DMS79 treated with DMSO at 0.1 percent for 48 hours (cell line): ENCODE data around the gene C1orf167.

Experiments
- DNase-seq: peaks from one replicate; lab custom pipeline; 2025; lab: John Stamatoyannopoulos, UW

The C1orf167 gene

GRCh38 chr1:11761988-11762406 lies at the start of gene C1orf167:
Gene C1orf167, plus strand, starts transcription at chr1:11762193. Its CDS starts 2,208 bp downstream, at chr1:11764401.
- DNase-seq = no peak

DNA sequence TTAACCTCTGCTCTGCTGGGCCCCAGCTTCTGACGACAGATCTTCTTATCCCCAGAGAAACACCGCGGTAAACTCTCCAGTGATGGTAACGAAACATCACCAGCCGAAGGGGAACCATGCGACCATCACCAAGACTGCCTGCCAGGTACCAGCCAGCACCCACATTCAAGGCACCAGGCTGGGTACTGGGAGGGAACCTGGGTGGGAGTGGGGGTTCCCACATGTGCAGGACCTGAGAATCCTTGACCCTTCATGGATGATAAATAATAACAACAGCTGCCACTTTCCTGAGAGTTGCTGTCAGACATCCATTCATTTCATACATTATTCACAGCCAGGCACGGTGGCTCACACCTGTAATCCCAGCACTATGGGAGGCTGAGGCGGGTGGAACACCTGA lies 49.7 kb upstream of the C1orf167 start:
- DNase-seq = no peak

GRCh38 chr1:11713095-11713494 lies 48.9 kb upstream of the C1orf167 start:
- no peak for DNase-seq

DNA sequence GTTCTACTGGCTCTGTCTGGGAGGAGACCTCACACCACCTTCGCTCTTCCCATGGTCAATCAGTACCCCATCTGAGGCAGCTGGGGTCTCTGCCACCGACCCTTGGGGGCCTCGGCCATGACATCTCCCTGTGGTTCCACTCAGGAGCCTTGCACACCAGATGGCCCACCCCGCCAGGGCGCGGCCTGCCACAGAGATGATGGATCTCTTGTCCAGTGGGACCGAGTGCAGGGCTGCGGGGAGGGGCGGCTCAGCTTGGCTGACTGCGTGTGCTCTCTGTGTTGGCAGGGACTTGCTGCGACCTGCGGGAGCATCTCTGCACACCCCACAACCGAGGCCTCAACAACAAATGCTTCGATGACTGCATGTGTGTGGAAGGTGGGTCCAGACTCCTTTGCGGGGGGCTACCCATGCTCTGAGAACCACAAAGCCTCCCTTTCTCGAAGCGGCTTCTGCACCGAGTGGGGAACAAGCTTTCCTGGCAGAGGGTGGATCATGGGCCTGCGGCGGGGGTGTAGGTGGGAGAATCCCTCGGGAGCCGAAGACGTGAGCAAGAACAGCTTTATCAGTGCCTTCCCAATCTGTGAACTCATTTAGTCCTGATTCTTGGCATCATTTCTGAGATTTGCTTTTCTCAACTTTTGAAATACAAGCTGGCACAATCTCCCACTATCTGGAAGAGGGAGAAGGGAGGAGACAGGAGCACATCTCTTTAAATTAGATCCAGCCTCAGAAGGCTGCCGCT lies 47.0 kb upstream of the C1orf167 start:
- no peak for DNase-seq

- peak; percentile 57 for DNase-seq
Observed at GRCh38 chr1:11719313-11720032, 42.5 kb upstream of the C1orf167 start.

DNA sequence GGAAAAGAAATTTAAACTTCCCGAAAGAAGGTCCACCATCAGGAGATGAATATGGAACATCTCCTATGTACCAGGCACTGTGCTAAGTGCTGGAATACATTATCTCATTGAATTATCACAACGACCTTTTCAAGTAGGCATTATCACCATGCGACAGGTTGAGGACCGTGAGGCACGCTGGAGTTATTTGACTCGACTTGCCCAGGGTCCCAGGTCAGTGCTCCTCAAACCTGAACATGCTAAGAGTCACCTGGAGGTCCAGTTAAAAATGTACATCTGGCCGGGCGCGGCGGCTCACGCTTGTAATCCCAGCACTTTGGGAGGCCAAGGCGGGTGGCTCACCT lies 42.0 kb upstream of the C1orf167 start:
- no peak for DNase-seq

DNA sequence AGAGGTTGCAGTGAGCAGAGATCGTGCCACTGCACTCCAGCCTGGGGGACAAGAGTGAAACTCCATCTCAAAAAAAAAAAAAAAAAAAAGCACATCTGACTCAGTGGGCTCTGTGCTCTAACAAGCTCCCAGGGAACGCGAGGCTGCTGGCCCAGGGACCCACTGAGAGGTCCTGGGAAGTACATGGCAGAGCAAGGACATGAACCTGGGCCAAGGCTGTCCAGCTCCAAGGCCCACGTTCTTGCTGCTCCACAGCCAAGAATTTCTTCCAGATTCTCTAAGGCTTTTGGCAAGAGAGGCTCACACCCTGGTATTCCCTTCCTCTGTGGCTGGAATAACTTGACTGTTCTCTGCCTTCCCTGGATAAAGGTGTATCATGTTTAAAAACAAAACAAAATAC lies 41.5 kb upstream of the C1orf167 start:
- no peak for DNase-seq

GRCh38 chr1:11721311-11721710 lies 40.7 kb upstream of the C1orf167 start:
- DNase-seq = no peak

- DNase-seq = no peak
Observed at GRCh38 chr1:11722538-11722937, 39.5 kb upstream of the C1orf167 start.

DNA sequence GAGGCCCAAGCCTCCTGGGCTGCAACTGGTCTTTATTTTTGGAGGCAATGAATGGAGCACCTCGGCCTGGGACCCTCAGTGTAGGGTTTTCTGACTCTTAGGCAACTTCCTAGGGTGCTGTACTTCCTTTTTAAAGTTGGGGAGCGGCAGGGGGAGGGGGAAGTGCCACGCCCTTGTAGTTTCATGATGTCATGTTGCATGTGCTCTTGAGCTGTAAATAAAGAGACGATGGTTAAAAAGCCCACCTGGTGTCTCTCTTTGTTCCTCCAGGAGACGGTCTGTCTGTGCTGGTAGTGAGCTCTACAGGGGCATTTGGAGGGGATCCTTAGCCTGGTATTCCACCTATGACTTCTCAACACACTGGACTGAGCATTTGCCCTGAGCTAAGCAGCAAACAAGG lies 36.4 kb upstream of the C1orf167 start:
- DNase-seq = peak; percentile 11

- no peak for DNase-seq
Observed at GRCh38 chr1:11727119-11727518, 34.9 kb upstream of the C1orf167 start.

DNA sequence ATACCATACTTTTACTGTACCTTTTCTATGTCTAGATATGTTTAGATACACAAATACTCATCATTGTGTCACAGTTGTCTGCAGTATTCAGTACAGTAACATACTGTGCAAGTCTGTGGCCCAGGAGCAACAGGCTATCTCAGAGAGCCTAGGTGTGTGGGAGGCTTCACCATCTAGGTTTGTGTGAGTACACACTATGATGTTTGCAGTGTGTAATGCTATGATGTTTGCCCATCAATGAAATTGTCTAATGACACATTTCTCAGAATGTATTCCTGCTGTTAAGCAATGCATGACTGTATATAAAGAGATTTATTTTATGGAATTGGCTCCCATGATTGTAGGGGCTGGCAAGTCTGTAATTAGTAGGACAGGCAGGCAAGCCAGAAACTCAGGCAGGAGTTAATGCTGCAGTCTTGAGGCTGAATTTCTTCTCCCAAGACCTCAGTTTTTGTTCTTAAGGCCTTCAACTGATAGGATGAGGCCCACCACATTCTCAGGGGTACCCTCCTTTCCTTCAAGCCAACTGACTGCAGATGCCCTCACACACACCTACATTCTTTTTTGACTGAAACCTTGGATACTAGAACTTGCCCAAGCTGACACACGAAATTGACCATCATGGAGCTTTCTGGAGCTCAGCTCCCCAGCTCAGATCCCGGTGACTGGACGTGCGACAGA lies 33.7 kb upstream of the C1orf167 start:
- no peak for DNase-seq

- no peak for DNase-seq
Observed at GRCh38 chr1:11729155-11729497, 32.9 kb upstream of the C1orf167 start.

- DNase-seq = no peak
Observed at GRCh38 chr1:11729498-11730428, 32.2 kb upstream of the C1orf167 start.

DNA sequence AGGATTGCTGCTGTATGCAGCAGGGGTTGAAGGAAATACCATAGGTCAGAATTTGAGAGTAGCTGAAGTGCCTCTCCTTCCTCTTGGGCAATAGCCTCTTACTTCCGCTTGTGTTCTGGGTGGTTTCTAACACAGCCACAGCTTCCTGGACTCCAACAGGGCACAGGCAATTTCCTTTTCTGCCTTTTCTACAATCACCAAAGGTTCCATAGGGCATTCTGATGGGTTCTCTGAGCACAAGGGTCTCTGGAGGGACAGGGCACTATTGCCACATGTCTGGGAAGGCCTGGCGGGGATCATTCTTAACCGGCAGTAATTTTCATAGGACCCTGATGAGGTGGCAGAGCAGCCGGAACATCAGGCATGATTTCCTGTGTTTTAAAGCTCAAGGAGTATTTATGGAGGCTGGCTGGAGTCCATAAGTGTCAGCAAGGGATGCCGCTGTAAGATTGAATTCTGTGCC lies 31.5 kb upstream of the C1orf167 start:
- peak; percentile 38 for DNase-seq

GRCh38 chr1:11731691-11732283 lies 30.2 kb upstream of the C1orf167 start:
- DNase-seq = peak; percentile 61

GRCh38 chr1:11733306-11733705 lies 28.7 kb upstream of the C1orf167 start:
- no peak for DNase-seq

DNA sequence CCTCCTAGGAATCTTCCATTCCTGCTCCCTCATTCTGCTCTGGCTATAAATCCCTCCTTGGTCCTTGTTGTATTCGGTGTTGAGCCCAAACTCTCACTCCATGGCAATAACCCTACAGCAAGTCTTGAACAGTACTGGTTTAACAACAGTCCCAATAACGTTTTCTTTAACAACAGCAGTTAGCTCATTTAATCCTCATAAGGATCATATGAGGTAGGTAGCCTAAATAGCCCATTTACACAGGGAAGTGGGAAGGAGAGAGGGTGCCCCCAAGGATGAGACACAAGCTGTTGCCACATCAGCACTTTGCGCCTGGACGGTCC lies 26.5 kb upstream of the C1orf167 start:
- no peak for DNase-seq

DNA sequence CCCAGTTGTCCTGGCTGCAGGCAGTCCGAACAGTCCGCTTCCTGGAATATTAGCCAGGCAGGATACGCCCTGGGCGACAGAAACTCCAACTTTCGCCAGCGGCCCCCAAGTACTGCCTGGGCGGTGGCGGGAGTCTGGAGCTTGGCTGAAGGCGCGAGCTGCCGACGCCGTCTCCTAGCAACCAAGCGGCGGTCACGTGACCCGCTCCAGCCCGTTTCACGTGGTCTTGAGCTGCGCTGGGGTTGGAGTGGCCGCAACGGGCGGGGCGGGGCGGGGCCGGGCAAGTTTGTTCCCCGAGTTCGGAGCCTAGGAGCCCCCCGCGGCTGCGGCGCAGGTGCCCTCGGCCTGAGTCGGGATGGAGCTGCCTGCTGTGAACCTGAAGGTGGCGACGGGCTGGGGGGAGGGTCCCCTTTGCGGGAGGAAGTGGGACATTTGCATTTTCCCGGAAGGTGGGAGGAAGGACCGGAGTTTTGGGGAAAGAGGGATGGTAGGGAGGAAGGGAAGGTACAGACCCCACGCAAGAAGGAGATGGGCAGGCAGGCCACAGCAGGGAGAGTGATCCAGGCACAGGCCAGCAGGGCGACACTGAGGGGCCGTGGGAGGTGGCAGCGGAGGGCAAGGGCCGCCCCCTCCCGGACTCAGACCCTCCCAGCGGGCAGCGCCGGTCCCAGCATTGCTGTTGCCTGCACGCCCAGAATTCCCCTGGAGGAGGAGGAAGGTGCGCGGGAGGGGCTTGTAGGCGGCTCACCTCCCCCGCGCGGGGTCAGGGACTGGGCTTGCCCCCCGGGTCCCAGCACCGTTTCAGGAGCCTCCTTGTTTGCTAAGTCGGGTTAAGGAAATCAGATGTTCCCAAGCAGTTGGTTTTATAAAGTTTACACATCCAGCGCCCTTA lies 25.9 kb upstream of the C1orf167 start, which contains the start of gene AGTRAP:
Gene AGTRAP (plus strand): TSS at position 283 of the 892 bp plus-strand sequence. CDS start 73 bp downstream, at position 356.
- DNase-seq = peak; percentile 85
